ENCODE results near the gene TPRA1. TPM values are rescaled to one million over a fixed set of nuclear protein-coding genes. Genes with fewer than 3 reads are reported as not detected.

The TPRA1 gene
- total and polyA plus RNA-seq, 3 donors from 2014 or later, result 32.6 to 59.3 (median 55.7) TPM

- Histone ChIP-seq H3K9me3 (no peaks in the 10 kb centered on the region), H3K4me3 (no peak overlapping the region), H3K27me3 (no peaks in the 10 kb centered on the region), H3K36me3 (ENCODE audit: low read depth, missing control alignments) (no peaks in the 10 kb centered on the region), H3K4me1 (peaks cover 6% of the 10 kb centered on the region), H3K27ac (no peak overlapping the region)
- TF ChIP-seq CTCF (IDR thresholded peaks at IDR 0.05), result peak; percentile 95 to 99 (median 98)
- TF ChIP-seq POLR2A (IDR thresholded peaks at IDR 0.05), result no peak
- peak; percentile 95 for DNase-seq
- WGBS, 2 donors, result 30 to 47% methylated on average over 9 to 46 of the region's 46 CpGs
- intact Hi-C loops (cut with DNase I; ENCODE audit: low total_unique reads), result loop anchor here (10.0 kb wide), 1 partner anchor 400 kb away; no protein-coding TSS in a partner anchor
Observed at GRCh38 chr3:127574880-127575878, 15.4 kb downstream of the TPRA1 start.

GRCh38 chr3:127573912-127574311 is 16.6 kb downstream of the TPRA1 start:
- Histone ChIP-seq H3K27me3 (no peaks in the 10 kb centered on the region), H3K27ac (no peak overlapping the region), H3K4me1 (peaks cover 6% of the 10 kb centered on the region), H3K9me3 (no peaks in the 10 kb centered on the region), H3K4me3 (no peak overlapping the region), H3K36me3 (ENCODE audit: low read depth, missing control alignments) (no peaks in the 10 kb centered on the region)
- no peak for DNase-seq
- no peak for TF ChIP-seq POLR2A (IDR thresholded peaks at IDR 0.05)
- TF ChIP-seq CTCF (IDR thresholded peaks at IDR 0.05), result no peak
- intact Hi-C loops (cut with DNase I; ENCODE audit: low total_unique reads), result loop anchor here (10.0 kb wide), 1 partner anchor 401 kb away; no protein-coding TSS in a partner anchor
- 60% methylated on average over 5 of the region's 5 CpGs for WGBS, 2 donors

DNA sequence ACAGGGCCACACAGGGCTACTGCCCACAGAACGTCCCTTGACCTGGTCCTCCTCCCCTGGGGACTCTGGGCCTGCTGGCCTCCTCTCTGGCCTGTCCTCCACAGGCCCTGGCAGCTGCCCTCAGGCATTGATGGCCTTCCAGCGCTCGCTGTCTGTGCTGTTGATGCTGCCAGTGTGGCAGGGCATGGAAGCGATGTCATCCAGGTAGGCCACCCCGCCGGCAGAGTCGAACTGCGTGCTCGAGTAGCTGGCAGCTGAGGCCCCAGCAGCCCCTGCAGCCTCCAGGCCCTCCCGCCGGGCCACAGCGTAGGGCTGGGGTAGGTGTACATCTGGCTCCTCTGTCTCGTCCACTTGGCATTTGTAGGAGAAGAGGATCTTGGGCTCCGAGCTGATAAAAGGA is 17.1 kb downstream of the TPRA1 start:
- 87 to 94% methylated on average over 13 to 14 of the region's 14 CpGs for WGBS, 2 donors
- DNase-seq, result no peak
- H3K36me3 ChIP-seq (ENCODE audit: low read depth, missing control alignments), result no peaks in the 10 kb centered on the region
- H3K4me1 ChIP-seq, result peaks cover 6% of the 10 kb centered on the region
- H3K27me3 ChIP-seq, result no peaks in the 10 kb centered on the region
- no peak overlapping the region for H3K27ac ChIP-seq
- intact Hi-C loops (cut with DNase I; ENCODE audit: low total_unique reads), result loop anchor here (10.0 kb wide), 1 partner anchor 401 kb away; no protein-coding TSS in a partner anchor
- H3K4me3 ChIP-seq, result no peak overlapping the region
- H3K9me3 ChIP-seq, result no peaks in the 10 kb centered on the region
- no peak for TF ChIP-seq CTCF (IDR thresholded peaks at IDR 0.05)
- no peak for TF ChIP-seq POLR2A (IDR thresholded peaks at IDR 0.05)

GRCh38 chr3:127572735-127573134 is 17.8 kb downstream of the TPRA1 start:
- Histone ChIP-seq H3K4me3 (no peak overlapping the region), H3K4me1 (peaks cover 6% of the 10 kb centered on the region), H3K36me3 (ENCODE audit: low read depth, missing control alignments) (no peaks in the 10 kb centered on the region), H3K27me3 (no peaks in the 10 kb centered on the region), H3K27ac (no peak overlapping the region), H3K9me3 (no peaks in the 10 kb centered on the region)
- TF ChIP-seq CTCF (IDR thresholded peaks at IDR 0.05) (no peak), POLR2A (IDR thresholded peaks at IDR 0.05) (no peak)
- 88 to 97% methylated on average over 3 of the region's 3 CpGs for WGBS, 2 donors
- DNase-seq, result no peak
- intact Hi-C loops (cut with DNase I; ENCODE audit: low total_unique reads), result loop anchor here (10.0 kb wide), 1 partner anchor 402 kb away; no protein-coding TSS in a partner anchor

All from testis (tissue), 3 donors.